Activated CD4-positive, alpha-beta T cell treated with anti-CD3 and anti-CD28 coated beads, Interleukin-2, amount 10 ng/mL, durations not matched to agents 7 days and 5 days (primary cell): ENCODE measurements around the gene NCKIPSD. TPM values are rescaled to one million over a fixed set of nuclear protein-coding genes. Genes with fewer than 3 reads are reported as not detected.

Source experiments
- CTCF ChIA-PET: fragments of 350-600 bp; sonication (Branson Sonifier 250); formaldehyde crosslinking; loops from one replicate; lab custom pipeline; 2021; ENCODE audit warnings: antibody characterized with exemption; lab: Charles Lee
- POLR2A ChIA-PET: fragments of 350-600 bp; sonication (Branson Sonifier 250); formaldehyde crosslinking; loops from one replicate; lab custom pipeline; 2021; ENCODE audit warnings: antibody characterized with exemption; lab: Charles Lee
- DNase-seq: peaks from one replicate; pipeline ENCODE4 v3.0.0-alpha.2; 2020
- H3K27ac Mint-ChIP-seq: one replicate; pipeline ENCODE4 v1.8.0; 2021; ENCODE audit warnings: mild to moderate bottlenecking, moderate library complexity, mixed read lengths
- H3K27me3 Mint-ChIP-seq: one replicate; pipeline ENCODE4 v1.8.0; 2021; ENCODE audit warnings: mixed read lengths
- H3K36me3 Mint-ChIP-seq: one replicate; pipeline ENCODE4 v1.8.0; 2021; ENCODE audit warnings: low read depth, mixed read lengths
- H3K4me1 Mint-ChIP-seq: one replicate; pipeline ENCODE4 v1.8.0; 2021; ENCODE audit warnings: mixed read lengths
- H3K4me3 Mint-ChIP-seq: one replicate; pipeline ENCODE4 v1.8.0; 2021; ENCODE audit warnings: mild to moderate bottlenecking, moderate library complexity, mixed read lengths
- H3K9me3 Mint-ChIP-seq: one replicate; pipeline ENCODE4 v1.8.0; 2021; ENCODE audit warnings: mixed read lengths
- total RNA-seq, 2 experiments: library from RNA; stranded (reverse); gene quantifications; one replicate each; pipeline ENCODE4 v1.2.3, GENCODE V29; 2021

The NCKIPSD gene
- total RNA-seq, 2 experiments from 2014 or later = 41.5 to 42.6 TPM

DNA sequence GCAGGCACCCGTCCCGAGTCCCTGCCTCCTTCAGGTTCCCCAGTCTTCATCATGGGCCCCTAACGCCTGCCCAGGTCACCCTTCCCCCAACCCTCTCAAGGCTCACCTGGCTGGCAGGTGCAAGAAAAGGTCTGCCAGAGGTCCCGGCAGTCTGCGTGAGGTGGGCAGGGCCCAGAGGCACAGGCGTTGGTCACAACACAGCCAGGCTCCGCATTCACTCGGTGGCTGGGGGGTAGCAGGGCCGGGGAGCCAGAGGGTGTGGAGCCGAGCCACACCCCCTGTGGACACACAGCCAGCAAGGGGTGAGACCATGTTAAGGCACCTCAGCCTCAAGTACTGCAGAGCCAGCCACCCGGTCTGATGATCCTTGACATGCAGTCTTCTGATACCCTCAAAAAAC, 33.9 kb downstream of the NCKIPSD start:
- no peak overlapping the region for H3K27ac Mint-ChIP-seq
- H3K4me3 Mint-ChIP-seq = no peak overlapping the region
- ChIA-PET CTCF (interaction anchor here (3.7 to 4.9 kb wide), 2 partner anchors 11 to 17 kb away, joined by 17 to 26 read pairs; partner anchors contain the start of genes CELSR3 and SLC26A6), POLR2A (no interaction called here)
- no peaks in the 10 kb centered on the region for H3K27me3 Mint-ChIP-seq
- DNase-seq = no peak
- no peaks in the 10 kb centered on the region for H3K36me3 Mint-ChIP-seq
- no peaks in the 10 kb centered on the region for H3K9me3 Mint-ChIP-seq
- peaks cover 16% of the 10 kb centered on the region for H3K4me1 Mint-ChIP-seq

GRCh38 chr3:48650723-48651122, 35.0 kb downstream of the NCKIPSD start:
- Mint-ChIP-seq H3K4me3 (no peak overlapping the region), H3K27ac (no peak overlapping the region), H3K9me3 (no peaks in the 10 kb centered on the region), H3K27me3 (no peaks in the 10 kb centered on the region), H3K4me1 (peaks cover 10% of the 10 kb centered on the region), H3K36me3 (no peaks in the 10 kb centered on the region)
- ChIA-PET POLR2A (no interaction called here), CTCF (interaction anchor here (4.9 kb wide), 1 partner anchor 16 kb away, joined by 26 read pairs; the partner anchor contains the start of gene SLC26A6)
- DNase-seq = no peak

- CTCF ChIA-PET = interaction anchor here (0.6 to 2.0 kb wide), 4 partner anchors 10 to 88 kb away, joined by 3 to 8 read pairs (median 4); partner anchors contain the start of gene SLC26A6
Measured at GRCh38 chr3:48648188-48648850, 37.4 kb downstream of the NCKIPSD start.

DNA sequence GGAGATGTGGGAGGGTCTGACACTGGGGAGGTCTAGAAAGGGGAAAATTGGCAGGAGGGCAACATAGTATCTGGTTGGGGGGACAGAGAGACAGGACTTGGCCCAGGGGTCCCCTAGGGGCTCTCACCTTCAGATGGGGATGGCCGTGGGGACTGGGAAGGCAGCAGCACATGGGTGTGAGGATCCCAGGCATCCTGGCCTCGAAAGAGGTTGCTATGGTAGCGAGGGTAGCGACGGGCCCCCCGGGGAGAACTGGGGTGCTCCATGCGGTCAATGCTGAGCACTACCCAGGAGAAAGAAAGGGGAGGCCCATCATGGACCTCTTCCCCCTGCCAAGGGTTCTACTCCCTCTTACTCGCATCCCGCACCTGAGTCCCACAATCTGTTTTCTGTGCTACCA, 38.0 kb downstream of the NCKIPSD start:
- H3K9me3 Mint-ChIP-seq = no peaks in the 10 kb centered on the region
- ChIA-PET CTCF (interaction anchor here (0.7 kb wide), 1 partner anchor 12 kb away, joined by 3 read pairs; the partner anchor contains the start of gene SLC26A6), POLR2A (interaction anchor here (0.6 kb wide), 1 partner anchor 46 kb away, joined by 6 read pairs; no protein-coding TSS in a partner anchor)
- no peaks in the 10 kb centered on the region for H3K27me3 Mint-ChIP-seq
- H3K4me1 Mint-ChIP-seq = peaks cover 2% of the 10 kb centered on the region
- no peak for DNase-seq
- no peak overlapping the region for H3K4me3 Mint-ChIP-seq
- H3K36me3 Mint-ChIP-seq = no peaks in the 10 kb centered on the region
- H3K27ac Mint-ChIP-seq = no peak overlapping the region

More at GRCh38 chr3:48648188-48648850, 37.4 kb downstream of the NCKIPSD start:
- peaks cover 2% of the 10 kb centered on the region for H3K4me1 Mint-ChIP-seq
- H3K27me3 Mint-ChIP-seq = no peaks in the 10 kb centered on the region
- H3K4me3 Mint-ChIP-seq = no peak overlapping the region
- DNase-seq = no peak
- H3K36me3 Mint-ChIP-seq = no peaks in the 10 kb centered on the region
- no peaks in the 10 kb centered on the region for H3K9me3 Mint-ChIP-seq
- H3K27ac Mint-ChIP-seq = no peak overlapping the region
- POLR2A ChIA-PET = interaction anchor here (0.6 kb wide), 1 partner anchor 46 kb away, joined by 6 read pairs; no protein-coding TSS in a partner anchor

DNA sequence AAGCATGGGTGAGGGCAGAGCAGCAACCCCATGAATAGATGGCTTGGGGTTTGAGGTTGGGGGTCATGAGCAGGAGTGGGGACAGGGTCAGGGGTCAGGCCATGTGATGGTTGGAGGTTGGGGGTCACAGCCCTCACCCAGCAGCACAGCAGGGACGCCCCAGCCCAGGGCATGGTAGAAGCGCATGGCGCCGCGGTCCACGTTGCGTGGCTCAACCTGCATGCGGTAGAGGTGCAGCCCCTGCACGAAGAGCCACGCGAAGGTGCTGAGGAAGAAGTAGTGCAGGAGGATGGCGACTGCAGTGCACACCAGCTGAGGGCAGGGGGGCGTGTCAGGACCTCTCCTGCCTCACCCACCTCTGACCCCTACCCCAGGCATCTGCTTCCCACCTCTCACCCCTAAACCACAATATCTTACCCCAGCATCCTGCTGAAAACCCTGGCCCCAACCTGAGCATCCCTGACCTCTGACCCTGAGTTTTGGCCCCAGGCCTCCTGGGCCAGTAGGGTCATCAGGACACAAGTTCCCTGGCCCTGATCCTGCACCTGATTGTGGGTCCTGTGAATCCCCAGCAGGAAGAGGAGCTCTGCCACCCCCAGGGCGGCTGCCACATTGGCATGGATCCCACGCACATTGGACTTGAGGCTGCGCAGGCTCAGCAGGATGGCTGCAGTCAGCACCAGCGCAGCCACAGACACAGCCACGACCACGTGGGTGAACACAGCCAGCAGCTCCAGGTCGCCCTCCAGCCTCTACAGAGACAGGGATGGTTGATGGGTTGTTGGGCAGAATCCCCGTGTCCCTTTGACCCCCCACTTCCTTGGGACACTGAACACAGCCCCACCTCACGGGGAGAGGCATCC, 40.6 kb downstream of the NCKIPSD start:
- H3K4me1 Mint-ChIP-seq = peaks cover 2% of the 10 kb centered on the region
- DNase-seq = no peak
- H3K27me3 Mint-ChIP-seq = no peaks in the 10 kb centered on the region
- no peak overlapping the region for H3K27ac Mint-ChIP-seq
- no peaks in the 10 kb centered on the region for H3K36me3 Mint-ChIP-seq
- POLR2A ChIA-PET = no interaction called here
- no peak overlapping the region for H3K4me3 Mint-ChIP-seq
- H3K9me3 Mint-ChIP-seq = no peaks in the 10 kb centered on the region
- CTCF ChIA-PET = interaction anchor here (2.0 kb wide), 1 partner anchor 11 kb away, joined by 5 read pairs; no protein-coding TSS in a partner anchor

DNA sequence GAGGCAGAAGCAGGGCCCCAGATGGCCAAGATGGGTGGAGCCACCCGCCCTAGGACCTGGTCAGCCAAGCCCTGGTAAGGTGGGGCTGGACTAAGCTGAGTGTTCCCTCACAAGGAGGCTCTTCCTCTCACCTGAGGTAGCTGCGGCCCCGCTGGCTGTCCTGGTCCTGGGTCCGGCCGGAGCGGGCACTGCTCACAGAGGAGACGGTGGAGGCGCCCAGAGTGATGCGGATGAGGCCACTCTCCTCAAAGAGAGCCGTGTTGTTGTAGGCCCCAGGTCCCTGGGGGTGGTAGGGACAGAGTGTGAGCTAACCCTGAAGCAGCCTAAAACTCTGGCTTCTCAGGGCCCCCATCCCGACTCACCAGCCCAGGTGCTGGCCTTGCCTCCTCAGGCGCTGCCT, 43.1 kb downstream of the NCKIPSD start:
- Mint-ChIP-seq H3K9me3 (no peaks in the 10 kb centered on the region), H3K4me1 (no peaks in the 10 kb centered on the region), H3K4me3 (no peak overlapping the region), H3K27ac (no peak overlapping the region), H3K36me3 (no peaks in the 10 kb centered on the region), H3K27me3 (no peaks in the 10 kb centered on the region)
- ChIA-PET POLR2A (no interaction called here), CTCF (interaction anchor here (0.5 kb wide), 1 partner anchor 196 kb away, joined by 3 read pairs; no protein-coding TSS in a partner anchor)
- no peak for DNase-seq

- POLR2A ChIA-PET = no interaction called here
- DNase-seq = no peak
- Mint-ChIP-seq H3K4me3 (no peak overlapping the region), H3K27ac (no peak overlapping the region), H3K27me3 (no peaks in the 10 kb centered on the region), H3K36me3 (no peaks in the 10 kb centered on the region), H3K4me1 (peaks cover 3% of the 10 kb centered on the region), H3K9me3 (no peaks in the 10 kb centered on the region)
- CTCF ChIA-PET = interaction anchor here (0.5 to 1.1 kb wide), 3 partner anchors 84 to 923 kb away, joined by 3 read pairs; no protein-coding TSS in a partner anchor
Measured at GRCh38 chr3:48641396-48641795, 44.3 kb downstream of the NCKIPSD start.

GRCh38 chr3:48639944-48640606, 45.6 kb downstream of the NCKIPSD start:
- no peak overlapping the region for H3K4me3 Mint-ChIP-seq
- H3K27ac Mint-ChIP-seq = no peak overlapping the region
- CTCF ChIA-PET = no interaction called here
- H3K27me3 Mint-ChIP-seq = no peaks in the 10 kb centered on the region
- no peak for DNase-seq
- POLR2A ChIA-PET = no interaction called here
- no peaks in the 10 kb centered on the region for H3K36me3 Mint-ChIP-seq
- peaks cover 11% of the 10 kb centered on the region for H3K4me1 Mint-ChIP-seq
- no peaks in the 10 kb centered on the region for H3K9me3 Mint-ChIP-seq

GRCh38 chr3:48637305-48637704, 48.4 kb downstream of the NCKIPSD start:
- peak overlapping the region; percentile 88 for H3K4me3 Mint-ChIP-seq
- no peaks in the 10 kb centered on the region for H3K9me3 Mint-ChIP-seq
- H3K36me3 Mint-ChIP-seq = peaks cover 2% of the 10 kb centered on the region
- peak overlapping the region; percentile 63 for H3K27ac Mint-ChIP-seq
- no peak for DNase-seq
- H3K27me3 Mint-ChIP-seq = no peaks in the 10 kb centered on the region
- ChIA-PET POLR2A (no interaction called here), CTCF (interaction anchor here (1.1 to 5.2 kb wide), 2 partner anchors 13 to 20 kb away, joined by 5 to 40 read pairs; partner anchors contain the start of gene TMEM89)
- peaks cover 20% of the 10 kb centered on the region for H3K4me1 Mint-ChIP-seq

DNA sequence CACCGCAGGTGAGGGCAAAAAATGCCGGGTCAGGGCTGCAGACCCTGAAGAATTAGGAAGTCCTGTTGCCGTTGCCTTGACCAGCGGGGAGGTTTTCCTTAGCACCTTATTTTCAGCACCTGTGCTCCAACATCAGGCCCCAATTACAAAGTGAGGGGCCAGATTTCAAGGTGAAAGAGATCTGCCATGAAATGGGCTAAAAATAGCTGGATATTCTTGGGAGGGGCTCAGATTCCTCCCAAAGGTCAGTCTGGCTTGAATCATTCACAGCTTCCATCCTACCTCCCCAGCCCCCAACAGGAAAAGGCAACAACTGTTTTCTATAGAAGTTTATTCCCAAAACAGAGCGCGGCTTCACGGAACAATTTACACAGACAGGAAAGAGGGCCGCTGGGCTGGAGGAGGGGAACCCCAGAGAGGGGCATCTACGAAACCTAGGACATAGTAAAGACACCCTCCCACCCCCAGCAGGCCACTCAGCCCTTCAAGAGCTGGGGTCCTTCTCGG, 49.5 kb downstream of the NCKIPSD start:
- peak overlapping the region; percentile 90 for H3K27ac Mint-ChIP-seq
- no peaks in the 10 kb centered on the region for H3K27me3 Mint-ChIP-seq
- peaks cover 20% of the 10 kb centered on the region for H3K4me1 Mint-ChIP-seq
- no peaks in the 10 kb centered on the region for H3K9me3 Mint-ChIP-seq
- H3K36me3 Mint-ChIP-seq = peaks cover 2% of the 10 kb centered on the region
- POLR2A ChIA-PET = interaction anchor here (1.0 kb wide), 1 partner anchor 163 kb away, joined by 6 read pairs; no protein-coding TSS in a partner anchor
- no peak for DNase-seq
- H3K4me3 Mint-ChIP-seq = peak overlapping the region; percentile 88
- CTCF ChIA-PET = interaction anchor here (0.6 to 5.2 kb wide), 26 partner anchors 11 to 829 kb away, joined by 3 to 40 read pairs (median 4); partner anchors contain the start of genes CAMP, CELSR3, IP6K2 and NDUFAF3

DNA sequence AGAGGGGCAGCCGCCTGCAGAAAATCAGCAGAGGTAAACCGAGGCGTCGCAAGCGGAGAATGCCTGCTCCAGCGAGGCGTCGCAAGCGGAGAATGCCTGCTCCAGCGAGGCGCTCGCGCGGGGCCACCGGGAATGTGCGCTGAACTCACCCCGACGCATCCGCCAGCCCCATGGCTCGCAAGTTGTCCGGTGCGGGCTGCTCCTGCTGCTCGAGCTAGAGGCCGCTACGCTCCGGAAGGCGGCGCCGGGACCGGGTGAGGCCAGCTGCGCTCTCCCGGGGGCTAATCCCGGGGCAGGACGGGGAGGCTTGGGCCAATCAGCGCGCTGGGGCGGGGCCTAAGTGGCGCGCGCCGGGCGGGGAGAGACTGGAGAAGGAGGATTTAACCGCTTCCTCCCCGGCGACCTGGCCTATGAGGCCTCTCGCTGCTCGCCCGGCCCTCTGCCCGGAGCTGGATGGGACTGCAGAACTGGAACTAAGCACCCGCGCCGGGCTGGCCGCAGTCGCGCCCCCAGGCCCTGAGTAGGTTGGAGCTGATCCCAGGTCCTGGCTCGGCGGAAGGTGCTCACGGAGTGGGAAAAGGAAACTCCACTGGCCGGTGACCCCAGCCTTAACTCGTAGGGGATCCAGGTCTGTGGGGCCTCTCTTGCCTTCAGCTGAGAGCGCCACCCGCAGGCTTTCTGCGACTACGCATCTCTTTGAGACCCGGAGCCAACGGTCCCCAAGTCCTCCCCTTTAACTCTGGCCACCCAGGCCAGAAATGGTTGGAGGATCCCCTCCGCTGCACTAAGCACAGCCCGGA, 50.3 kb downstream of the NCKIPSD start, which contains the start of gene SLC26A6:
Gene SLC26A6, minus strand, starts transcription at position 240 of the 800 bp plus-strand sequence. Its CDS starts 68 bp downstream, at position 172.
- DNase-seq = peak; percentile 96
- Mint-ChIP-seq H3K4me3 (peak within 1 kb of the TSS; percentile 88), H3K36me3 (peaks cover 2% of the 10 kb centered on the region), H3K9me3 (no peaks in the 10 kb centered on the region), H3K27ac (peak within 1 kb of the TSS; percentile 90), H3K4me1 (peaks cover 20% of the 10 kb centered on the region), H3K27me3 (no peaks in the 10 kb centered on the region)
- ChIA-PET CTCF (interaction anchor here (0.5 to 5.2 kb wide), 29 partner anchors 11 to 643 kb away, joined by 3 to 40 read pairs (median 4); partner anchors contain the start of genes CAMP, CELSR3, IP6K2 and NCKIPSD), POLR2A (interaction anchor here (0.6 to 1.0 kb wide), 2 partner anchors 162 to 1938 kb away, joined by 4 to 6 read pairs; no protein-coding TSS in a partner anchor)
